Measurements from ENCODE around the gene TEX36. TPM values are rescaled to one million over a fixed set of nuclear protein-coding genes. Genes with fewer than 3 reads are reported as not detected.

TEX36 gene
- total RNA-seq, 2 donors from 2014 or later: not detected

- H3K27me3 ChIP-seq (replicated peaks; ENCODE audit: insufficient read depth): no peaks in the 10 kb centered on the region
- no peak overlapping the region for H3K27ac ChIP-seq
- no peak for TF ChIP-seq CTCF (IDR thresholded peaks at IDR 0.05)
- H3K4me1 ChIP-seq (ENCODE audit: control insufficient read depth in 1 of 2, low read depth in 2 of 2): no peaks in the 10 kb centered on the region
- no peaks in the 10 kb centered on the region for H3K9me3 ChIP-seq
- H3K4me3 ChIP-seq: no peak overlapping the region
- H3K36me3 ChIP-seq: no peaks in the 10 kb centered on the region
- DNase-seq (ENCODE audit: low spot score): no peak
- no peak for ATAC-seq (ENCODE audit: insufficient number of reproducible peaks, low FRiP score, low read depth)
These were observed 7.1 kb upstream of the TEX36 start for GRCh38 chr10:125689955-125690569.

- Histone ChIP-seq H3K9me3 (no peaks in the 10 kb centered on the region), H3K4me1 (ENCODE audit: control insufficient read depth in 1 of 2, low read depth in 2 of 2) (no peaks in the 10 kb centered on the region), H3K36me3 (no peaks in the 10 kb centered on the region), H3K27me3 (replicated peaks; ENCODE audit: insufficient read depth) (no peaks in the 10 kb centered on the region), H3K27ac (no peak overlapping the region), H3K4me3 (no peak overlapping the region)
- DNase-seq (ENCODE audit: low spot score) (no peak), ATAC-seq (ENCODE audit: insufficient number of reproducible peaks, low FRiP score, low read depth) (no peak)
- TF ChIP-seq CTCF (IDR thresholded peaks at IDR 0.05): no peak
These were observed 4.7 kb upstream of the TEX36 start for GRCh38 chr10:125687507-125688185.

GRCh38 chr10:125684581-125684980 lies 1.6 kb upstream of the TEX36 start:
- no peak overlapping the region for H3K27ac ChIP-seq
- no peak overlapping the region for H3K4me3 ChIP-seq
- no peak for DNase-seq (ENCODE audit: low spot score)
- no peaks in the 10 kb centered on the region for H3K36me3 ChIP-seq
- no peak for TF ChIP-seq CTCF (IDR thresholded peaks at IDR 0.05)
- no peaks in the 10 kb centered on the region for H3K27me3 ChIP-seq (replicated peaks; ENCODE audit: insufficient read depth)
- no peak for ATAC-seq (ENCODE audit: insufficient number of reproducible peaks, low FRiP score, low read depth)
- H3K4me1 ChIP-seq (ENCODE audit: control insufficient read depth in 1 of 2, low read depth in 2 of 2): no peaks in the 10 kb centered on the region
- no peaks in the 10 kb centered on the region for H3K9me3 ChIP-seq

GRCh38 chr10:125683821-125684220 lies 858 bp upstream of the TEX36 start:
- Histone ChIP-seq H3K27me3 (replicated peaks; ENCODE audit: insufficient read depth) (no peaks in the 10 kb centered on the region), H3K4me3 (no peak overlapping the region), H3K4me1 (ENCODE audit: control insufficient read depth in 1 of 2, low read depth in 2 of 2) (no peaks in the 10 kb centered on the region), H3K9me3 (no peaks in the 10 kb centered on the region), H3K36me3 (no peaks in the 10 kb centered on the region), H3K27ac (no peak overlapping the region)
- no peak for TF ChIP-seq CTCF (IDR thresholded peaks at IDR 0.05)
- DNase-seq (ENCODE audit: low spot score): no peak
- ATAC-seq (ENCODE audit: insufficient number of reproducible peaks, low FRiP score, low read depth): no peak

- Histone ChIP-seq H3K4me1 (ENCODE audit: control insufficient read depth in 1 of 2, low read depth in 2 of 2) (no peaks in the 10 kb centered on the region), H3K4me3 (no peak overlapping the region), H3K27ac (no peak overlapping the region), H3K36me3 (no peaks in the 10 kb centered on the region), H3K9me3 (peaks cover 5% of the 10 kb centered on the region), H3K27me3 (replicated peaks; ENCODE audit: insufficient read depth) (no peaks in the 10 kb centered on the region)
- ATAC-seq (ENCODE audit: insufficient number of reproducible peaks, low FRiP score, low read depth): no peak
- TF ChIP-seq CTCF (IDR thresholded peaks at IDR 0.05): no peak
- no peak for DNase-seq (ENCODE audit: low spot score)
These were observed 3.5 kb downstream of the TEX36 start for GRCh38 chr10:125679436-125679835.

Data from thoracic aorta (tissue), 2 donors.